HUDEP-2 (cell line): ENCODE measurements around the gene HERC4.
"Not testable (repeated sequence)": the region's sequence is repeated elsewhere in the genome, so short reads cannot be mapped to it uniquely, and the experiment has no call there.

ENCODE experiments used
- DNase-seq, 76 experiments: peaks; one replicate each; lab custom pipeline; 2025; ENCODE audit not compliant: unreplicated experiment in 76 of 76; lab: John Stamatoyannopoulos, UW

Gene HERC4

DNA sequence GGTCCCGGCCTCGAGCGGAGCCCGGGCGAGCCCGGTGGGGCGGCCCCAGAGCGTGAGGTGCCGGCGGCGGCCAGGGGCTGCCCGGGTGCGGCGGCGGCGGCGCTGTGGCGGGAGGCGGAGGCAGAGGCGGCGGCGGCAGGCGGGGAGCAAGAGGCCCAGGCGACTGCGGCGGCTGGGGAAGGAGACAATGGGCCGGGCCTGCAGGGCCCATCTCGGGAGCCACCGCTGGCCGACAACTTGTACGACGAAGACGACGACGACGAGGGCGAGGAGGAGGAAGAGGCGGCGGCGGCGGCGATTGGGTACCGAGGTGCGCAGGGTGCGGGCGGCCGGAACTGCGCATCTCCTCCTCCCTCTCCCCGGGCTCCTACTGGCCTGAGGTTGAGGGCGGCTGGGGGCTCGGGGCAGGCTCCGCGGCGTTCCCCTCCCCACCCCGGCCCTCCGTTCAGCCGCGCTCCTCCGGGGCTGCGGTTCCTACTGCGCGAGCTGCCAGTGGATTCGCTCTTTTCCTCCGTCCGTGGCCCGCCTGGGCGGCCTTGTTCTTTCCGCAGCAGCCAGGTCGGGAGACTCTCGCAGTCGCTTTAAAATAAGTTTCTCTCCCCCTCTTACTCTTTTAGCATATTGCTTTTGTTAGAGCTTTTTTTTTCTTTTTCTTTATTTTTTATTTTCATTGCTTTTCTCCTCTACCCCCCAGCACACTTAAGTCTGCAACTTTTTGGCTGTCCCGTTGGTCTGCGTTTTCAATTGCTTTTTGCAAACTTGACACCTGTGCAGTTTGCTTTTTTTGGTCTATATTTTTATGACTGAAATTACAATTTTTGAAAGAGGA, 190.0 kb downstream of the HERC4 start:
- peak in 70 of 76 experiments; percentile 9 to 70 (median 51) for DNase-seq

DNA sequence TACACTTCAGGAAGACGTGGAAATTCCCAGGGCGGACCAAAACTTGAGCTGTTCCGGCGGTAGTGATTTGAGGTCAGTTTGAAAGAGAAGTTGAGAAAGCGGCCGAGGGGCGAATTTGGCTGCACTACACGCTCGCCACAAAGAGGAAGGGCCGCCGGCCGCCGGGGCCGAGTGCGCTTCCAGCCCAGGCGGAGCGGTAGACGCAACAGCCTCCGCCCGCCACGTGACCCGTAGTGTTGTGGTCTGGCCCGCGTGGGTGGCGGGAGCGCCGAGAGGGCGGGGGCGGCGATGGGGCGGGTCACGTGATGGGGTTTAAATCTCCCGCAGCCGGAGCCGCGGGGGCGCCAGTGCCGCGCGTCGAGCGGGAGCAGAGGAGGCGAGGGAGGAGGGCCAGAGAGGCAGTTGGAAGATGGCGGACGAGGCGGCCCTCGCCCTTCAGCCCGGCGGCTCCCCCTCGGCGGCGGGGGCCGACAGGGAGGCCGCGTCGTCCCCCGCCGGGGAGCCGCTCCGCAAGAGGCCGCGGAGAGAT, 190.7 kb downstream of the HERC4 start, which contains the start of gene SIRT1:
TSS of gene SIRT1 (plus strand) at position 344 of the 529 bp plus-strand sequence. CDS start at position 410, 66 bp downstream.
- peak; percentile 25 to 97 (median 93) for DNase-seq

DNA sequence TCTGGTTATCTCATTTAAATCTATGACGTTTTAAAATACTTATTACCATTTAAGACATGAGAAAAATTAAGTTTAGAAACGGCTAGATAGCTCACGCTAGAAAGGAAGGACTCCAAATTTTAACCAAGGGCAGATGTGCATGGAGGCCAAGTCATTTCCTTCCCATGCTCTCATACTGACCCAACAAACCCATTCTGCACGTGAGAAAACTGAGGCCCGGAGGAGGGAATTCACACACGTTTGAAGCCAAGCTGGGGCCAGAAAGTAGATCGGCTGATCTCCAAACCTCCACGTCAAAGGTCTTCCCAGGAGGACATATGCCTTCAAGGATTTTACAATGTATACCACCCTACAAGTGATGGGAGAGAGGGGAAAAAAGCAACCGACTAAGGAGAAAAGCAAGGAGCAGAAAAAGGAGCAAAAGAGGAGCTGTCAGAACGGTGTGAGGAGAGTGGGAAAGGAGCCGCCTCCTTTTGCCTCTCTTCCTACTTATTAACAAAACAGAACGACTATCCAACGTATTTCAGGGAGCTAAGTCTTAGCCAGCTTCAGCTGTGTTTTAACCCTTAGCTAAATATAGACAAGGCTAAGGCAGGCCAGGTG, 191.3 kb downstream of the HERC4 start:
- DNase-seq: peak in 9 of 76 experiments; percentile 0 to 20 (median 13)

DNA sequence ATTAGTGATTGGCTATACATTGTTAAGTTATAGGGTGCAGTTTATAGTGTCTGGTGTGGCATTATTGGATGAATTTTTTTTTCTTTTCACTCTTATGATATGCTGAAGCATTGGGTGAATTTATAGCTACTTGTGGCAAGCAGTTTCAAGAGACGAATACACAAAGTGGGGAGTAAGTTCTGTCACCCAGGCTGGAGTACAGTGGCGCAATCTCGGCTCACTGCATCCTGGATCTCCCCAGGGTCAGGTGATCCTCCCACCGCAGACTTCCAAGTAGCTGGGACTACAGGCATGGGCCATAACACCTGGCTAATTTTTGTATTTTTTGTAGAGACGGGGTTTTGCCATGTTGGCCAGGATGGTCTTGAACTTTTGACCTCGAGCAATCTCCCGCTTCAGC, 196.9 kb downstream of the HERC4 start:
- no peak for DNase-seq

DNA sequence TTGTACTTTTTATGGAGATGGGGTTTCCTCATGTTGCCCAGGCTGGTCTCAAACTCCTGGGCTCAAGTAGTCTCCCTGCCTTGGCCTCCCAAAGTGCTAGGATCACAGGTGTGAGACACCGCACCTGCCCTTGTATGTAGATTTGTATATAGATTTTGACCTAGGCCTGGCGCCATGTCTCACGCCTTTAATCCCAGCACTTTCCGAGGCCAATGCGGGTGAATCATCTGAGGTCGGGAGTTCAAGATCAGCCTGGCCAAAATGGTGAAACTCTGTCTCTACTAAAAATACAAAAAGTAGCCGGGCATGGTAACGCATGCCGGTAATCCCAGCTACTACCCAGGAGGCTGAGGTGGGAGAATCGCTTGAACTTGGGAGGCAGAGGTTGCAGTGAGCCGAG, 197.7 kb downstream of the HERC4 start:
- DNase-seq: not testable (repeated sequence)

DNA sequence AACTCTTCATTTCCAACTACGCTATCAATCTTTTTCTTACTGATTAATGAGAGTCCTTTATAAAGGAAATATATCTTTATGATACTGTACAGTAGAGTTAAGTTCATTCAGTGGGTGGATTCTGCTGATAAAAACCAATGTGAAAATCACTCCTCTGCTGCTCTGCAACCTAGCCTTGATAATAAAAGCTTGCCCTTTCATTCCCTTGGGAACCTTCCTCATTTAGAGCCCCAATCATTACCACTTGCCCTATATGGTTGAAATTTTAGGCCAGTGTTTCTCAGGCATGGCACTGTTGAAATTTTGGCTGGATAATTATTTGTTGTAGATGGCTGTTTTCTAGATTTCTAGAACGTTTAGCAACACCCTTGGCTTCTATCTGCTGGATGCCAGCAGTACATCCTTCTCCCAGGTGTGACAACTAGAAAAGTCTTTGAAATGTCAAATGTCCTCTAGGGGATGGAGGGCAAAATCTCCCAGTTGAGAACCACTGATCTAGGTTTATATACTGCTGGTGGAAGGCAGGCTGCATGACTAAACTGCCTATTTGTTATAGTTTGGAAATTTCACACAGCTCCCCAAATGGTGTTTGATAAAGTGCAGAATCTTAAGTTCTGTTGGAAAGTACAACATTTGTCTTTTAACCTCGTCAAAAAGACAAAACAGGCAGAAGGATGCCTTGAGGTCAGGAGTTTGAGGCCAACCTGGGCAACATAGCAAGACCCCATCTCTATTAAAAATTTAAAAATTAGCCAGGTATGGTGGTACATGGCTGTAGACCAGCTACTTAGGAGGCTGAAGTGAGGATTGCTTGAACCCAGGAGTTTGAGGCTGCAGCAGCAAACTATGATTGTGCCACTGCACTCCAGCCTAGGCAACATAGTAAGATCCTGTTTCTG, 199.5 kb downstream of the HERC4 start:
- DNase-seq: no peak
